ENCODE results near the gene DDAH2. TPM values are rescaled to one million over a fixed set of nuclear protein-coding genes. Genes with fewer than 3 reads are reported as not detected.

Gene DDAH2
- total RNA-seq, 1 donor from 2014 or later: 72.4 TPM

DNA sequence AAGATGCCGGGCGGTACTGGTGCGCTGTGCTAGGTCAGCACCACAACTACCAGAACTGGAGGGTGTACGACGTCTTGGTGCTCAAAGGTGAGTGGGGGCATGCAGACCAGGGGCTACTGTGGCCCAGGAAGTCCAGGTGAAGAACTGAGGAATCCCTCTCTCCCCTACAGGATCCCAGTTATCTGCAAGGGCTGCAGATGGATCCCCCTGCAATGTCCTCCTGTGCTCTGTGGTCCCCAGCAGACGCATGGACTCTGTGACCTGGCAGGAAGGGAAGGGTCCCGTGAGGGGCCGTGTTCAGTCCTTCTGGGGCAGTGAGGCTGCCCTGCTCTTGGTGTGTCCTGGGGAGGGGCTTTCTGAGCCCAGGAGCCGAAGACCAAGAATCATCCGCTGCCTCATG is 21.4 kb downstream of the DDAH2 start:
- peaks cover 3% of the 10 kb centered on the region for H3K4me1 Mint-ChIP-seq (ENCODE audit: low read depth, unreplicated experiment)
- Histone ChIP-seq H3K79me2 (ENCODE audit: insufficient read depth, low read length) (peaks cover 3% of the 10 kb centered on the region), H3K9ac (ENCODE audit: low read length) (no peak overlapping the region), H3K4me1 (ENCODE audit: insufficient read depth, low read length) (peaks cover 6% of the 10 kb centered on the region), H3K4me2 (ENCODE audit: low read length) (no peak overlapping the region), H3K27me3 (ENCODE audit: insufficient read depth, low read length) (peaks cover 2% of the 10 kb centered on the region), H2AFZ (ENCODE audit: low read depth, low read length) (no peak overlapping the region), H3K4me3 (ENCODE audit: insufficient read depth, low read depth, low read length) (no peak overlapping the region), H3K9me3 (ENCODE audit: insufficient read depth, low read depth, low read length) (no peaks in the 10 kb centered on the region), H4K20me1 (ENCODE audit: insufficient read depth, low read length) (no peaks in the 10 kb centered on the region), H3K27ac (ENCODE audit: low read depth, low read length) (no peak overlapping the region), H3K36me3 (ENCODE audit: insufficient read depth, low read length) (no peaks in the 10 kb centered on the region)
- peaks cover 18% of the 10 kb centered on the region for H3K27me3 Mint-ChIP-seq (ENCODE audit: low read depth, unreplicated experiment)
- FAIRE-seq: no peak
- H3K4me3 Mint-ChIP-seq (ENCODE audit: unreplicated experiment): no peak overlapping the region
- H3K36me3 Mint-ChIP-seq (ENCODE audit: low read depth, unreplicated experiment): peaks cover 2% of the 10 kb centered on the region
- H3K27ac Mint-ChIP-seq (ENCODE audit: unreplicated experiment): no peak overlapping the region
- no peak for TF ChIP-seq EZH2 (IDR thresholded peaks at IDR 0.05; ENCODE audit: insufficient read depth, low read length)
- no peak for TF ChIP-seq CTCF (IDR thresholded peaks at IDR 0.05; ENCODE audit: insufficient read depth, low read depth, low read length)
- no peaks in the 10 kb centered on the region for H3K9me3 Mint-ChIP-seq (ENCODE audit: unreplicated experiment)
- no peak for DNase-seq (ENCODE audit: low read depth)

GRCh38 chr6:31706599-31706998 is 22.5 kb downstream of the DDAH2 start, which contains the start of gene LY6G6F:
Gene LY6G6F (plus strand): TSS chr6:31706866. CDS start chr6:31706907, 41 bp downstream.
- Mint-ChIP-seq H3K27ac (ENCODE audit: unreplicated experiment) (no peak within 1 kb of the TSS), H3K4me3 (ENCODE audit: unreplicated experiment) (no peak within 1 kb of the TSS), H3K36me3 (ENCODE audit: low read depth, unreplicated experiment) (peaks cover 4% of the 10 kb centered on the region), H3K27me3 (ENCODE audit: low read depth, unreplicated experiment) (peaks cover 13% of the 10 kb centered on the region), H3K4me1 (ENCODE audit: low read depth, unreplicated experiment) (peaks cover 6% of the 10 kb centered on the region), H3K9me3 (ENCODE audit: unreplicated experiment) (no peaks in the 10 kb centered on the region)
- Histone ChIP-seq H3K9me3 (ENCODE audit: insufficient read depth, low read depth, low read length) (no peaks in the 10 kb centered on the region), H3K4me3 (ENCODE audit: insufficient read depth, low read depth, low read length) (no peak within 1 kb of the TSS), H3K4me1 (ENCODE audit: insufficient read depth, low read length) (peaks cover 12% of the 10 kb centered on the region), H3K27ac (ENCODE audit: low read depth, low read length) (no peak within 1 kb of the TSS), H2AFZ (ENCODE audit: low read depth, low read length) (no peak within 1 kb of the TSS), H3K9ac (ENCODE audit: low read length) (no peak within 1 kb of the TSS), H3K4me2 (ENCODE audit: low read length) (no peak within 1 kb of the TSS), H4K20me1 (ENCODE audit: insufficient read depth, low read length) (peaks cover 8% of the 10 kb centered on the region), H3K27me3 (ENCODE audit: insufficient read depth, low read length) (no peaks in the 10 kb centered on the region), H3K79me2 (ENCODE audit: insufficient read depth, low read length) (peaks cover 14% of the 10 kb centered on the region), H3K36me3 (ENCODE audit: insufficient read depth, low read length) (no peaks in the 10 kb centered on the region)
- DNase-seq (ENCODE audit: low read depth) (no peak), FAIRE-seq (no peak)
- TF ChIP-seq CTCF (IDR thresholded peaks at IDR 0.05; ENCODE audit: insufficient read depth, low read depth, low read length) (no peak), EZH2 (IDR thresholded peaks at IDR 0.05; ENCODE audit: insufficient read depth, low read length) (no peak)

DNA sequence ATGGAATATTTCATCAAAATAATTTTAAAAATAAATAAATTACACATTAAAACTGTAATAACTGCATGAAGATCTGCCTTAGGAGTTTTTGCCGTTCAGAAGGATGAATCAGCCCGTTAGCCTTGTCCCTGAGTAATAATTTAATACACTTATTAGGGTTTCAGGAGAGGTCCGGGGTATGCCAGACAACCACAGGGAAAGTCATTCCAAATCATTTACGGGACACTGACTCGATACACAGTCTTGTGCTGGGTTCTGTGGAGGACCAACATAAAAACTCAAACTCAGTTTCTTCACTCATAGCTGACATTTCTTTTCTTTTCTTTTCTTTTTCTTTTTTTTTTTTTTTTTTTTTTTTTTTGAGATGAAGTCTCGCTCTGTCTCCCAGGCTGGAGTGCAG is 23.2 kb downstream of the DDAH2 start:
- Mint-ChIP-seq H3K27ac (ENCODE audit: unreplicated experiment) (no peak overlapping the region), H3K4me1 (ENCODE audit: low read depth, unreplicated experiment) (peaks cover 9% of the 10 kb centered on the region), H3K36me3 (ENCODE audit: low read depth, unreplicated experiment) (peaks cover 2% of the 10 kb centered on the region), H3K27me3 (ENCODE audit: low read depth, unreplicated experiment) (peaks cover 12% of the 10 kb centered on the region), H3K4me3 (ENCODE audit: unreplicated experiment) (no peak overlapping the region), H3K9me3 (ENCODE audit: unreplicated experiment) (no peaks in the 10 kb centered on the region)
- Histone ChIP-seq H3K9ac (ENCODE audit: low read length) (no peak overlapping the region), H3K4me1 (ENCODE audit: insufficient read depth, low read length) (peaks cover 17% of the 10 kb centered on the region), H3K27ac (ENCODE audit: low read depth, low read length) (no peak overlapping the region), H3K36me3 (ENCODE audit: insufficient read depth, low read length) (no peaks in the 10 kb centered on the region), H3K4me2 (ENCODE audit: low read length) (no peak overlapping the region), H3K4me3 (ENCODE audit: insufficient read depth, low read depth, low read length) (no peak overlapping the region), H3K79me2 (ENCODE audit: insufficient read depth, low read length) (peaks cover 20% of the 10 kb centered on the region), H4K20me1 (ENCODE audit: insufficient read depth, low read length) (peaks cover 15% of the 10 kb centered on the region), H2AFZ (ENCODE audit: low read depth, low read length) (no peak overlapping the region), H3K27me3 (ENCODE audit: insufficient read depth, low read length) (no peaks in the 10 kb centered on the region), H3K9me3 (ENCODE audit: insufficient read depth, low read depth, low read length) (no peaks in the 10 kb centered on the region)
- DNase-seq (ENCODE audit: low read depth) (no peak), FAIRE-seq (no peak)
- no peak for TF ChIP-seq CTCF (IDR thresholded peaks at IDR 0.05; ENCODE audit: insufficient read depth, low read depth, low read length)
- no peak for TF ChIP-seq EZH2 (IDR thresholded peaks at IDR 0.05; ENCODE audit: insufficient read depth, low read length)
